WTC11 (cell line): Measurements from ENCODE around the gene HSDL1. TPM values are rescaled to one million over a fixed set of nuclear protein-coding genes. Genes with fewer than 3 reads are reported as not detected.
A peak's percentile ranks its signal among the peaks of the same experiment; 100 is the strongest.

Source experiments
- ATAC-seq: fragments of 200-7000 bp; cut with Tn5 transposase; 2 replicates; pipeline ENCODE4 v1.10.0; 2021; ENCODE audit warnings: mild to moderate bottlenecking, moderate library complexity
- CTCF ChIA-PET: fragments of 300-600 bp; sonication (Branson Sonifier 250); formaldehyde crosslinking; loops from one replicate; lab custom pipeline; 2021; ENCODE audit warnings: antibody characterized with exemption; lab: Charles Lee
- POLR2A ChIA-PET: fragments of 350-600 bp; sonication (Branson Sonifier 250); formaldehyde crosslinking; loops from one replicate; lab custom pipeline; 2021; ENCODE audit warnings: antibody characterized with exemption; lab: Charles Lee
- DNase-seq: peaks from one replicate; pipeline ENCODE4 v3.0.0; 2021; ENCODE audit warnings: low spot score
- H3K27ac Mint-ChIP-seq: 2 replicates; pipeline ENCODE4 v1.8.0; 2021; ENCODE audit warnings: mixed read lengths
- H3K27me3 Mint-ChIP-seq: 2 replicates; pipeline ENCODE4 v1.8.0; 2021; ENCODE audit warnings: low read depth, mild to moderate bottlenecking, moderate library complexity, mixed read lengths
- H3K36me3 Mint-ChIP-seq: 2 replicates; pipeline ENCODE4 v1.8.0; 2021; ENCODE audit warnings: mixed read lengths
- H3K4me1 Mint-ChIP-seq: 2 replicates; pipeline ENCODE4 v1.8.0; 2022; ENCODE audit warnings: mixed read lengths
- H3K4me3 Mint-ChIP-seq: 2 replicates; pipeline ENCODE4 v1.8.0; 2021; ENCODE audit warnings: mild to moderate bottlenecking, moderate library complexity, mixed read lengths
- H3K9me3 Mint-ChIP-seq: 2 replicates; pipeline ENCODE4 v1.8.0; 2021; ENCODE audit warnings: mixed read lengths
- ATF1 ChIP-seq: sonication (generic); formaldehyde crosslinking; IDR thresholded peaks from 2 replicates; pipeline ENCODE4 v1.8.1; 2023; ENCODE audit warnings: mild to moderate bottlenecking, moderate library complexity, missing genetic modification reagents
- CBFB ChIP-seq: sonication (generic); formaldehyde crosslinking; IDR thresholded peaks from 2 replicates; pipeline ENCODE4 v1.8.1; 2022; ENCODE audit warnings: mild to moderate bottlenecking, low read depth, missing genetic modification reagents
- CREM ChIP-seq: sonication (generic); formaldehyde crosslinking; IDR thresholded peaks from 2 replicates; pipeline ENCODE4 v1.8.1; 2022; ENCODE audit warnings: mild to moderate bottlenecking, missing genetic modification reagents, moderate library complexity
- ESRRA ChIP-seq: sonication (generic); formaldehyde crosslinking; IDR thresholded peaks from 2 replicates; pipeline ENCODE4 v1.8.1; 2022; ENCODE audit warnings: mild to moderate bottlenecking, missing genetic modification reagents, borderline replicate concordance
- GABPB1 ChIP-seq: sonication (generic); formaldehyde crosslinking; IDR thresholded peaks from 2 replicates; pipeline ENCODE4 v1.8.1; 2023; ENCODE audit warnings: mild to moderate bottlenecking, missing genetic modification reagents
- NFE2L1 ChIP-seq: sonication (generic); formaldehyde crosslinking; IDR thresholded peaks from 2 replicates; pipeline ENCODE4 v1.8.1; 2023; ENCODE audit warnings: missing genetic modification reagents
- RELA ChIP-seq: sonication (generic); formaldehyde crosslinking; IDR thresholded peaks from 2 replicates; pipeline ENCODE4 v1.8.1; 2022; ENCODE audit warnings: missing genetic modification reagents, mild to moderate bottlenecking, borderline replicate concordance
- SMAD4 ChIP-seq: sonication (generic); formaldehyde crosslinking; IDR thresholded peaks from 2 replicates; pipeline ENCODE4 v1.8.0; 2022; ENCODE audit warnings: mild to moderate bottlenecking, missing genetic modification reagents
- TP53 ChIP-seq: sonication (generic); formaldehyde crosslinking; IDR thresholded peaks from 2 replicates; pipeline ENCODE4 v1.8.1; 2023; ENCODE audit warnings: mild to moderate bottlenecking, missing genetic modification reagents
- total RNA-seq: library from RNA; stranded (reverse); gene quantifications from 3 replicates; pipeline ENCODE4 v1.2.3, GENCODE V29; 2021
- TF ChIP-seq, protein P1 (sequence below): sonication (generic); formaldehyde crosslinking; IDR thresholded peaks from 2 replicates; pipeline ENCODE4 v1.8.0; 2022; ENCODE audit warnings: missing genetic modification reagents
- TF ChIP-seq, protein P2 (sequence below): fragments of 250-450 bp; sonication (Bioruptor Pico); IDR thresholded peaks from 2 replicates; pipeline ENCODE4 v1.9.0; 2021; ENCODE audit warnings: moderate library complexity, mild to moderate bottlenecking, inconsistent platforms, borderline replicate concordance
- TF ChIP-seq, protein P3 (sequence below): sonication (generic); formaldehyde crosslinking; IDR thresholded peaks from 2 replicates; pipeline ENCODE4 v1.8.1; 2023; ENCODE audit warnings: mild to moderate bottlenecking, missing genetic modification reagents, borderline replicate concordance
- TF ChIP-seq, protein P4 (sequence below): sonication (generic); formaldehyde crosslinking; IDR thresholded peaks from 2 replicates; pipeline ENCODE4 v1.8.1; 2023; ENCODE audit warnings: mild to moderate bottlenecking, missing genetic modification reagents, moderate library complexity

The HSDL1 gene
- total RNA-seq, 1 experiment from 2014 or later, result 48.6 TPM

DNA sequence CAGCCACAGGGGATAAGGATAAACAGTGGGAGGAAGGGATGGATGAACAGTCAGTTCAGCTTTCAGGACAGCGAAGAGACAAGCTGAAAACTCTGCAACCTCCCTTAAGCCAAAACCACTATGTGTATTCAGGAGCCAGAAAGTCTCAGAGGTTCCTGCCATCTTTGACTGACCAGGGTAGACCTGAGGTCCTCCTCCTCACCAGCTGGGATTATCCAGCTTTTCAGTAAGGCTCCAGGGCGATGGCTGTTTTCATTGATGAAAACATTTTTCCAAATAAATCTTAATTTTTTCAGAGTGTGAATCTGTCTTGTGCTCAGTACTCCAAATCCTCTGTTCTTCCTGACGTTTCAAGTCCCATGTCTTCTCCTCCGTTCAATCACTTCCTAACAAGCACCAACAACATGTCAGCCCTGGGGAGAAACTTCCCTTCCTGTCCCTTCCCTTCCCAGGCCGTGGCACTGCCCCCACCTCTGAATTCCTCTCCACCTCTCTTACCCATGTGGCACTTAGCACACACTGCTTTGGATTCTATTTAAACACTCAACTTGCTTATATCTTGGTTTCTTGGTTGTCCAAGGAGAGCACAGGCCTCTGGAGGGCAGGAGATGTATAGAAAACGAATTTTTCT, 5.2 kb downstream of the HSDL1 start (continued):
- TF ChIP-seq, protein P1, sequence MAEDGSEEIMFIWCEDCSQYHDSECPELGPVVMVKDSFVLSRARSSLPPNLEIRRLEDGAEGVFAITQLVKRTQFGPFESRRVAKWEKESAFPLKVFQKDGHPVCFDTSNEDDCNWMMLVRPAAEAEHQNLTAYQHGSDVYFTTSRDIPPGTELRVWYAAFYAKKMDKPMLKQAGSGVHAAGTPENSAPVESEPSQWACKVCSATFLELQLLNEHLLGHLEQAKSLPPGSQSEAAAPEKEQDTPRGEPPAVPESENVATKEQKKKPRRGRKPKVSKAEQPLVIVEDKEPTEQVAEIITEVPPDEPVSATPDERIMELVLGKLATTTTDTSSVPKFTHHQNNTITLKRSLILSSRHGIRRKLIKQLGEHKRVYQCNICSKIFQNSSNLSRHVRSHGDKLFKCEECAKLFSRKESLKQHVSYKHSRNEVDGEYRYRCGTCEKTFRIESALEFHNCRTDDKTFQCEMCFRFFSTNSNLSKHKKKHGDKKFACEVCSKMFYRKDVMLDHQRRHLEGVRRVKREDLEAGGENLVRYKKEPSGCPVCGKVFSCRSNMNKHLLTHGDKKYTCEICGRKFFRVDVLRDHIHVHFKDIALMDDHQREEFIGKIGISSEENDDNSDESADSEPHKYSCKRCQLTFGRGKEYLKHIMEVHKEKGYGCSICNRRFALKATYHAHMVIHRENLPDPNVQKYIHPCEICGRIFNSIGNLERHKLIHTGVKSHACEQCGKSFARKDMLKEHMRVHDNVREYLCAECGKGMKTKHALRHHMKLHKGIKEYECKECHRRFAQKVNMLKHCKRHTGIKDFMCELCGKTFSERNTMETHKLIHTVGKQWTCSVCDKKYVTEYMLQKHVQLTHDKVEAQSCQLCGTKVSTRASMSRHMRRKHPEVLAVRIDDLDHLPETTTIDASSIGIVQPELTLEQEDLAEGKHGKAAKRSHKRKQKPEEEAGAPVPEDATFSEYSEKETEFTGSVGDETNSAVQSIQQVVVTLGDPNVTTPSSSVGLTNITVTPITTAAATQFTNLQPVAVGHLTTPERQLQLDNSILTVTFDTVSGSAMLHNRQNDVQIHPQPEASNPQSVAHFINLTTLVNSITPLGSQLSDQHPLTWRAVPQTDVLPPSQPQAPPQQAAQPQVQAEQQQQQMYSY (CRISPR knock-in tag), result no peak
- TF ChIP-seq NFE2L1 (CRISPR knock-in tag) (no peak), TP53 (CRISPR knock-in tag) (no peak), CBFB (no peak), ESRRA (CRISPR knock-in tag) (no peak), ATF1 (CRISPR knock-in tag) (no peak), GABPB1 (CRISPR knock-in tag) (no peak), CREM (no peak), SMAD4 (CRISPR knock-in tag) (no peak)
- TF ChIP-seq, protein P2, sequence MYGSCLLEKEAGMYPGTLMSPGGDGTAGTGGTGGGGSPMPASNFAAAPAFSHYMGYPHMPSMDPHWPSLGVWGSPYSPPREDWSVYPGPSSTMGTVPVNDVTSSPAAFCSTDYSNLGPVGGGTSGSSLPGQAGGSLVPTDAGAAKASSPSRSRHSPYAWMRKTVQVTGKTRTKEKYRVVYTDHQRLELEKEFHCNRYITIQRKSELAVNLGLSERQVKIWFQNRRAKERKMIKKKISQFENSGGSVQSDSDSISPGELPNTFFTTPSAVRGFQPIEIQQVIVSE (CRISPR knock-in tag), result no peak
- TF ChIP-seq, protein P3, sequence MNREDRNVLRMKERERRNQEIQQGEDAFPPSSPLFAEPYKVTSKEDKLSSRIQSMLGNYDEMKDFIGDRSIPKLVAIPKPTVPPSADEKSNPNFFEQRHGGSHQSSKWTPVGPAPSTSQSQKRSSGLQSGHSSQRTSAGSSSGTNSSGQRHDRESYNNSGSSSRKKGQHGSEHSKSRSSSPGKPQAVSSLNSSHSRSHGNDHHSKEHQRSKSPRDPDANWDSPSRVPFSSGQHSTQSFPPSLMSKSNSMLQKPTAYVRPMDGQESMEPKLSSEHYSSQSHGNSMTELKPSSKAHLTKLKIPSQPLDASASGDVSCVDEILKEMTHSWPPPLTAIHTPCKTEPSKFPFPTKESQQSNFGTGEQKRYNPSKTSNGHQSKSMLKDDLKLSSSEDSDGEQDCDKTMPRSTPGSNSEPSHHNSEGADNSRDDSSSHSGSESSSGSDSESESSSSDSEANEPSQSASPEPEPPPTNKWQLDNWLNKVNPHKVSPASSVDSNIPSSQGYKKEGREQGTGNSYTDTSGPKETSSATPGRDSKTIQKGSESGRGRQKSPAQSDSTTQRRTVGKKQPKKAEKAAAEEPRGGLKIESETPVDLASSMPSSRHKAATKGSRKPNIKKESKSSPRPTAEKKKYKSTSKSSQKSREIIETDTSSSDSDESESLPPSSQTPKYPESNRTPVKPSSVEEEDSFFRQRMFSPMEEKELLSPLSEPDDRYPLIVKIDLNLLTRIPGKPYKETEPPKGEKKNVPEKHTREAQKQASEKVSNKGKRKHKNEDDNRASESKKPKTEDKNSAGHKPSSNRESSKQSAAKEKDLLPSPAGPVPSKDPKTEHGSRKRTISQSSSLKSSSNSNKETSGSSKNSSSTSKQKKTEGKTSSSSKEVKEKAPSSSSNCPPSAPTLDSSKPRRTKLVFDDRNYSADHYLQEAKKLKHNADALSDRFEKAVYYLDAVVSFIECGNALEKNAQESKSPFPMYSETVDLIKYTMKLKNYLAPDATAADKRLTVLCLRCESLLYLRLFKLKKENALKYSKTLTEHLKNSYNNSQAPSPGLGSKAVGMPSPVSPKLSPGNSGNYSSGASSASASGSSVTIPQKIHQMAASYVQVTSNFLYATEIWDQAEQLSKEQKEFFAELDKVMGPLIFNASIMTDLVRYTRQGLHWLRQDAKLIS (CRISPR knock-in tag), result no peak
- TF ChIP-seq, protein P4, sequence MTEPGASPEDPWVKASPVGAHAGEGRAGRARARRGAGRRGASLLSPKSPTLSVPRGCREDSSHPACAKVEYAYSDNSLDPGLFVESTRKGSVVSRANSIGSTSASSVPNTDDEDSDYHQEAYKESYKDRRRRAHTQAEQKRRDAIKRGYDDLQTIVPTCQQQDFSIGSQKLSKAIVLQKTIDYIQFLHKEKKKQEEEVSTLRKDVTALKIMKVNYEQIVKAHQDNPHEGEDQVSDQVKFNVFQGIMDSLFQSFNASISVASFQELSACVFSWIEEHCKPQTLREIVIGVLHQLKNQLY (CRISPR knock-in tag), result no peak

DNA sequence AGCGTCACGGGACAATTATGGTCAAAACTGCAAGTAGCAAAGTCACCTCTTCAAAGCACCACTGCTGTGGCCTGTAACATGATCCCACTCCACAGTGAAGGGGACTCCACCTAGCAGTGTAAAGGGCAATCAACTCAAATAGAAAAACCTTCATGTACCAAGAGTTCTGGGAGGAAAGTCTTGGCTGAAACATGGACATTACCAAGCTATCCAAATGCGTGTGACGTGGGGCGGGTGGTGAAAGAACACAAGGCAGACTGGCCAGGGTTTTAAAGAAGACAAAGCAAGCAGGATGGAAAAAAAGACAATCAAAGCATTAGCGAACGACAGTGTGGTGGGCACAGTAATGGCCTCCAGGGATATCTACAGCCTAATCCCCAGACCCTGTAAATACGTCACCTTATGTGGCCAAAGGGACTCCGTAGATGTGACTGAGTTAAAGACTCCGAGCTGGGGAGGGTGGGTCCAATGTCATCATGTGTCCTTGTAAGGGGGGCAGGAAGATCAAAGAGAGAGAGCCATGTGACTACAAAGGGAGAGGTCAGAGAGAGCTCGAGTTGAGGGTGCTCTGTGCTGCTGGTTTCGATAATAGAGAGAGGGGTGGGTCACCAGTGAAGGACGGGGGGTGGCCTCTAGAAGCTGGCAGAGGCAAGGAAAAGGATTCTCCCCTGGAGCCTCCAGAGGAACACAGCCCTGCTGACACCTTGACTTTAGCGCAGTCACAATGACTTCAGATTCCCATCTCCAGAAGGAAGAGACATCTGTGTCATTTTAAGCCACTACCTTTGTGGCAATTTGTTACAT, 6.0 kb downstream of the HSDL1 start:
- peak; percentile 46 for ATAC-seq
- H3K27me3 Mint-ChIP-seq, result no peaks in the 10 kb centered on the region
- 0 out of 2 replicates have a peak, but pooled peaks cover 6% of the 10 kb centered on the region for H3K36me3 Mint-ChIP-seq
- H3K27ac Mint-ChIP-seq, result peak overlapping the region; percentile 75
- TF ChIP-seq RELA (CRISPR knock-in tag), result no peak
- TF ChIP-seq GABPB1 (CRISPR knock-in tag), result peak; percentile 94
- peak overlapping the region; percentile 32; the same call in 1 of the 2 replicates for H3K4me3 Mint-ChIP-seq
- DNase-seq, result no peak
- ChIA-PET CTCF (interaction anchor here (0.5 to 2.0 kb wide), 4 partner anchors 11 to 223 kb away, joined by 3 to 10 read pairs (median 4); partner anchors contain the start of gene MBTPS1), POLR2A (no interaction called here)
- H3K9me3 Mint-ChIP-seq, result 0 out of 2 replicates have a peak, but pooled peaks cover 6% of the 10 kb centered on the region
- H3K4me1 Mint-ChIP-seq, result peaks cover 54% of the 10 kb centered on the region
